CD4-positive, alpha-beta T cell treated with Interleukin-10 for 1 hour (primary cell): ENCODE data around the gene TMPRSS13.
"Not testable (repeated sequence)": the region's sequence is repeated elsewhere in the genome, so short reads cannot be mapped to it uniquely, and the experiment has no call there.

Experiments used
- DNase-seq: peaks from one replicate; pipeline ENCODE4 v3.0.0-alpha.2; 2020

TMPRSS13 gene

DNA sequence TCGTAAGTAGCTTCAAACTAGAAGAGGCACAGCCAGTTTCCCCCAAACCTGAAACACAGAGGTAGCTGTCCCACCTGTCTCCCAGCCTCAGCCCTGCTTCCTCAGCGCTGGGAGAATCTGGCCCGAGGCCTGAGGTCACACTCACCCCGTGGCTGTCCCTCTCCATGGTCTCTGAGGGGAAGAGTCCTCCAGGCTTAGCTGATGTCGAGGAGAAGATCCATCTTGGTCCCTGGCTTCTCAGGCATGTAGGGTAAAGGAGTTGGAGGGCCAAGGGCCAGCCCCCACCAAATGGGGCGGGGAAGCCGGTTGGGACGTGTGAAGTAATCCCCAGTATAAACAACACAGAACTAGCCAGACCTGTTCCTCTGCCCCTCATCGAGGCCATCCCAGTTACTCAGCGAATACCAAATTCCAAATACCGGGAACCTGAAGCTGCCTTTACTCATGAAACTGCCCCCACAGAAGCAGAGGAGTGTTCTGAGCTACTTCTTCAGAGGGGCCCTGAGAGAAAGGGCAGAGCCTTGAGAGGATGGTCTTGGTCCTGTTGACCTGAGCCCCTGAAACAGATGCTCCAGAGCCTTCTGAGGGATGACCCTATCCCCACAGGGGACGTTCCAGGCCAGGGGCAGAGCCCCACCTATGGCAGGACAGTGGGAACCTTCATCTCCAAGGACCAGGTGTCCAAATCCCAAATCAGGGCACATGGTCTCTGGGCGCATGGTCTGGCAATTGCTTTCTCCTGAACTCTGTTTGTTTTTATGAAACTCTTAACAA, at the start of gene TMPRSS13:
Gene TMPRSS13 (minus strand): TSS at position 261 of the 774 bp plus-strand sequence. CDS start 95 bp downstream, at position 166.
- DNase-seq, result no peak

DNA sequence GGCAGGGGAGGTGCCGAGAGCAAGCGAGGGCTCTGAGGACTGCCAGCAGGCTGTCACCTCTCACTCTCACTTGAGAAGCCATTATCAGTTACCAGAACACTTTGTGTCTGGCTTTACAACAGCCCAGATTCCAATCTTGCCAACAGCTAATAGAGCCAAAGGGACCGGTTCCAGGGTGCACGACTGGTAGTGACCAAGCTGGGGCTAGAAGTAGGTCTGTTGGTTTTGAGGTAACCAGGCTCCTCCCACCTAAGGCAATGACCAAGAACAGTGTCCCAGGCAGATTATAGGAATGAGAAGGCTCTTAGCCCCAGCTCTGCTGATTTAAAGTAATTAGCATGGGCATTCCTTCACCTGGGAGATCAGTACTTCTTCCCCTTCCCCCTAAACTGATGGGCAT, 49.8 kb upstream of the TMPRSS13 start:
- no peak for DNase-seq

DNA sequence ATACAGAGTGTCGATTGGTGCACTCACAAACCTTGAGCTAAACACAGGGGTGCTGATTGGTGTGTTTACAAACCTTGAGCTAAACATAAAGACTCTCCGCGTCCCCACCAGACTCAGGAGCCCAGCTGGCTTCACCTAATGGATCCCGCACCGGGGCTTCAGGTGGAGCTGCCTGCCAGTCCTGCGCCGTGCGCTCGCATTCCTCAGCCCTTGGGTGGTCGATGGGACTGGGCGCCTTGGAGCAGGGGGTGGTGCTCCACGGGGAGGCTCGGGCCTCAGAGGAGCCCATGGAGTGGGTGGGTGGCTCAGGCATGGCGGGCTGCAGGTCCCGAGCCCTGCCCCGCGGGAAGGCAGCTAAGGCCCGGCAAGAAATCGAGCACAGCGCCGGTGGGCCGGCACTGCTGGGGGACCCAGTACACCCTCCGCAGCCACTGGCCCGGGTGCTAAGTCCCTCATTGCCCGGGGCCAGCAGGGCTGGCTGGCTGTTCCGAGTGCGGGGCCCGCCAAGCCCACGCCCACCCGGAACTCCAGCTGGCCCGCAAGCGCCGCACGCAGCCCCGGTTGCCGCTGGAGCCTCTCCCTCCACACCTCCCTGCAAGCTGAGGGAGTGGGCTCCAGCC, 49.2 kb upstream of the TMPRSS13 start:
- not testable (repeated sequence) for DNase-seq

DNA sequence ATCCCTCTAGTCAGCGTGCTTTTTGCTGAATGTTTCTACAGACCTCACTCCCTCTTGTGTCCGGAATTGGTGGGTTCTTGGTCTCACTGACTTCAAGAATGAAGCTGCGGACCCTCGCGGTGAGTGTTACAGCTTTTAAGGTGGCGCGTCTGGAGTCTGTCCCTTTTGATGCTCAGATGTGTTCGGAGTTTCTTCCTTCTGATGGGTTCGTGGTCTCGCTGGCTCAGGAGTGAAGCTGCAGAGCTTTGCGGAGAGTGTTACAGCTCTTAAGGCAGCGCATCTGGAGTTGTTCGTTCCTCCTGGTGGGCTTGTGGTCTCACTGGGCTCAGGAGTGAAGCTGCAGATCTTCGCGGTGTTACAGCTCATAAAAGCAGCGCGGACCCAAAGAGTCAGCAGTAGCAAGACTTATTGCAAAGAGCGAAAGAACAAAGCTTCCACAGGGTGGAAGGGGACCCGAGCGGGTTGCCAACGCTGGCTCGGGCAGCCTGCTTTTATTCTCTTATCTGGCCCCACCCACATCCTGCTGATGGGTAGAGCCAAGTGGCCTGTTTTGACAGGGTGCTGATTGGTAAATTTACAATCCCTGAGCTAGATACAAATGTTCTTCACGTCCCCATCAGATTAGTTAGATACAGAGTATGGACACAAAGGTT, 48.5 kb upstream of the TMPRSS13 start:
- not testable (repeated sequence) for DNase-seq

DNA sequence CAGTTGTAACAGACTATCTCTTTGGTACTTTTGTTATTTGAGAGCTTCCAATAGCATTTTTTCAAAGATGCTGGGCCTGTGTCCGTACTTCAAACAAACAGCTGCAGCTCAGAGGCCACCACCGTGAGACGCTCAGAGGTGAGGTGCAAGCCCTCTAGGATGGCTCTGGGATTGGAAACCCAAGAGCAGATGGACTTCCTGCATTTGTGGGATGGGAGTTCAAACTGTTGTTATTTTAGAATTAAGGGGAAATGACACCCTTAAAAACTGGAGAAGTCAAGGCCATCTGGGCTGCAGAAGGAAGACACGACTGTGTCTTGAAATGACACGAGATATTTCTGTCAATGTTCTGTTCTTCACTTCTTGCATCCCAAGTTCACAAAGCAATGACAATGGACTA, 47.8 kb upstream of the TMPRSS13 start:
- DNase-seq, result no peak

DNA sequence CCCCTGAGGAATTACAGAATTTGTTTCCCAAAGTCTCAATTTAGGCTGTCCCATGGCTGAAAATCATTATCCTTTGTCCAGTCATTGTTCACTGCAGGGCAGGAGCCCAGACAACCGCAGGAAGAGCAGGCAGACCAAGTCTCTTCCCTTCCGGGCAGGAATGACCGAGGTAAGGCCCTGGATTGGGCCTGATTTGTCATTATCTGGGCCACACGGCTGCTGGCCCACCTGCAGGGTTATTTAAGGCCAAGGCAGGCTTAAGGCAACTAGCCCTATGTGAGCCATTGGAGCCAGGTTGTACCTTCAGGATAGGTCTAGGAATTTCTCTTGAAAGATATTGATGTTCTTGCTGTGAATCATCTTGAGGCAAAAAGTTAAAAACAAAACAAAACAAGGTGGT, 47.2 kb upstream of the TMPRSS13 start:
- DNase-seq, result no peak

DNA sequence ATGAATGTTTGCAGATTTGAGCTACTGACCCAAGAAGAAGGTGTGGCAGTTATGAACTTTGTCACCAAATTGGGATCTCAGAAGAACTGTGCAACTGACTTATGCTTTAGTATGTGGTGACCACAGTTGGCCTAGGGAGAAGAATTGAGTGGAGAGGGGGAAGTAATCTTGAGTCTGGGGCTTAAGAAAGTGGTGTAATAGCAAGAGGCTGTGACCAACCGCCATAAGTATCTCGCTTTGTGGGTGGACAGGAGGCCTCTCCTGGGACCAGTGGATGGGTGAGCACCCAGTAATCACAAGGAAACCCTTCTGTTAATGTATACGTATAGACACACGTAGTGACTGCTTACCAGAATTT, 44.3 kb upstream of the TMPRSS13 start:
- no peak for DNase-seq

DNA sequence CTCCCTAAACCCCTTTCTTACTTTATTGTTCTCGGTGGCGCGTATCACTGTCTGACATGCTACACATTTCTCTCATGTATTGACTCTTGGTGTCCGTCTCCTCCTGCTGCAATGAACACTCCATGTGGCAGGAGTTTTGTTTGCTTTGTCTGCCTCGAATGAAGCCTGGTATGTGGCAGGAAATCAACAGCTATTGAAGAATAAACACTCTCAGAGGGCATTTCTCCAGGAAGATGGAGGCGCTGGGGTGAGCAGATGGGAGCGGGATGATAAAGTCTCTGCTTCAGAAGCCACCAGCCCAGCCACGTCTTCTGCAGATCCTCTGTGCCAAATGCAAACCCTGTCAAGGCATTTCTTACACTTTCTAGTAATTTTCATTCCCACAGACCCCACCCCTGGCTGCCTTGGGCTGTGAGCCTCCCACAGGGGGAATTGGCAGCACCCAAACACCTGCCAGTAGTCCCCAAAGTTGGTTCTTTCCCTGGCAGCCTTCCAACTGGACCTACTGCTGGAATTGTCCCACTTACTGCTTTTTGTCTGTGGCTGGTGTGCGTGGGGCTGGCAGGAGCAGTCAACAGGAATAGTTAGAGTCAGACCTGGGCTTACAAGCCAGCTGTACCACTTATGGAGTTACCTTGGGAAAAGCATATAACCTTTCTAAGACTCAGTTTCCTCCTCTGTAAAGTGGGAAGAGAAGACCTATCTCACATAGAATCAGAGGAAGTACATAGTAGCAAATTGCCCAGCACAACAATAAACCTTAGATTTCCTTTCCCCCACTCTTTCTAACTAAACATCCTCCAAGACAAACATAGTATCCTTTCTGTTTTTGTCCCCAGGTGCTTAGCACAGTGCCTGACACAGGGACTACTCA, 43.7 kb upstream of the TMPRSS13 start:
- no peak for DNase-seq

DNA sequence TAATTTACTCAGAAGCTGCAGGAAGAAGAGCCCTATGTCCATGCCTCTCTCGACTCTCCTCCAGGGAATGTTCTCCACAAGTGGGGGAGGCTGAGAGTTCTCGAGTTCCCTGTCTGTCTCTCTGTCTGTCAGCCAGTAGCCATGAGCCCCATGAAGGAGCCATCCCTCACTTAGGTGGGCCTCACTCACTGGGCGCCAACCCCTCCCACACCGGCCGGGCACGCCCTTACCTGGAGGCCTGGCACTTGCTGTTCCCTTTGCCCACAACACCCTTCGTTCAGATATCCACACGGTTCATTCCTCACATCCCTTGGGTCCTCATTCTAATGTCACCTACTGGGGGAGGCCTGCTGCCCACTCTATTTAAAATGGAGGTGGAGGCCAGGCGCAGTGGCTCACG, 42.8 kb upstream of the TMPRSS13 start:
- no peak for DNase-seq

DNA sequence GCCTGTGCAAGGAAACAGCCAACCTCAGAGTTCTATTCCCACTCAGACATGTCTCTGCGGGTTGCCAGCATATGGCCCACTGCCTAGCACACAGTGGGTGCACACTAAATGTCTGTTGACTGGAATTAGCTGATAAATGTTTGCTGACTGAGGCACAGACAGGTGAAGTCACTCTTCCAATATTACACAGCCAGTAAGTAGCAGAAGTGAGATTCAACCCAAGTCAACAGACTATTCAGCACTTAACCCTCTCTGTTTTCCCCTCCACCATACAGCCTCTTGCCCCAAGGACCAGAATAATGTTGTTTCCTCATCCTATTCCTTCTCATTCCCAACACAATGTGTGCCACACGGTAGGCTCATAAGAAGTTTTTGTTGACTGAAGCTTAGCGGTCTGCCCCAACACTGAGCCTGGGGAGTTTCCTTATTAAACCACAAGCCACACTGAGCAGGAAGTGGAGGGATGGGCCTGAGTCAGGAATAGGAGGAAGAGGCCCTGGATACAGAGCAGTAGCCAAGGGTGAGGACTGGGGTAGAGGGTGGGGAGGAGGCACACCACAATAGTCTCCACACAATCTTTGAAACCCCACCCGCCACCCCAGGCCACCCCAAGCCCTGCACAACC, 41.3 kb upstream of the TMPRSS13 start:
- peak; percentile 61 for DNase-seq

DNA sequence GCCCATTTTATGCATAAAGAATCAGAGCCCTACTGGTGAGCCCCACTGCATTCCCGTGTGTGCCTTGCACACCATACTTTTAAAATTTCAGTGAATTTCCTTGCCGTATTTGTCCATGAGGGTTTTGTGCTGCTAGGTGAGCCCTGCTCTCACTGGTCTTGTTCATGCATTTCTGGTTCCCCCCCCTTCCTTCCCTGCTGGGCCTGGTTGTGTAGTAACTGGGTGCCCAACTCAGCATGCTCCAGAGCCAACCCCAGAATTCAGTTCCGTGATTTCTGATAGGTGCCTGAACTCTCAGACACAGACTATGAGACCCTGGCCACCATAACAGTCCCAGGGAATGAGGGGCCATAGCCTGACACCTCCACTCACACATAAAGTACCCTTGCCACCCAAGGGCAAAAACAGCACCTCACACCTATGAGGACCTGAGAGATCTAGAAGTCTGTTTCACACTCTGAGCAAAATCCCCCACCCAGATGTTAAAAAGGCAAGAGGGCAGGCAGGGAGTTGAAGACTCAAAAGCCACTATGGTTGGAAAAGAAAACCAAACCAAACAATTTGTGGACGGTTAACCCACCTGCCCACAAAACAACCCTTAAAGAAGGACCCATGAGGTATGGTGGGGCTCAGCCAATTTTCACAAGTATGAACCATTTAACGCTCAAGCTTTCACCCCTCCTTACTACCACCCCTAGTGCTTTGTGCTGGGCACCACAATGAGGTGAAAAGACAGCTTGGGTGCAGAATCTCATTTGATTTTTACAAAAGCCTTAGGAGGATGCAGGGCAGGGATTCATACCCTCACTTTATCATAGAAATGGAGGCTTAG, 40.2 kb upstream of the TMPRSS13 start:
- no peak for DNase-seq

DNA sequence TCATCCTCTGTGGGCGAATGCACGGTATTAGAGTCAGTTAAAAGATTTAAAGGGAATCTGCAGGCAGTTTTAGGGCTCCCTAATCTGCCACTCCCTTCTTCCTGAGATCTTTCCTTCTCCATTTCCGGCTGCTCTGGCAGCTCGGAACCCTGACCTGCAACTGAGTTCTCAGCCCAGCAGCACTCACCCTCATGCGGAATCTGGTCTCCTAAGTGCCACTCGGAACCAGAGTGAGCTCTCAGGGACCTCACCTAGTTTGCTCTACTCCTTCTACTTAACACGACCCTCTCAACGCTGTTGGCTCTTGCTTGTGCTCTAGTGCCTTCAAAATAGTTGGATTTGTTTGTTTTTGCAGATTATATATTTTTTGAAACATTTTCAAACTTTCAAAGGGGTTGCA, 37.7 kb upstream of the TMPRSS13 start:
- DNase-seq, result no peak

DNA sequence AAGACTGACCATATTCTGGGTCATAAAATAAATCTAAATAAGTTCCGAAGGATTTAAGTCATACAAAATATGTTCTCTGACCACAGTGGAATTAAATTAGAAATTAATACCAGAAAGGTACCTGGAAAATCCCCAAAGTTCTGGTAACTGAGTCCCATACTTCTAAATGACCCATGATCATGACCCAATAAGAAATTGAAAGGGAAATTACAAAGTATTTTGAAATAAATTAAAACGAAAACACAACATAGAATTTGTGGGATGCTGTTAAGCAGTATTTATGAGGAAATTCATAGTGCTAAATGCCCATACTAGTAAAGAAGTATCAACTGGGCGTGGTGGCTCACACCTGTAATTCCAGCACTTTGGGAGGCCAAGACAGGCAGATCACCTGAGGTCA, 33.6 kb upstream of the TMPRSS13 start:
- DNase-seq, result no peak

DNA sequence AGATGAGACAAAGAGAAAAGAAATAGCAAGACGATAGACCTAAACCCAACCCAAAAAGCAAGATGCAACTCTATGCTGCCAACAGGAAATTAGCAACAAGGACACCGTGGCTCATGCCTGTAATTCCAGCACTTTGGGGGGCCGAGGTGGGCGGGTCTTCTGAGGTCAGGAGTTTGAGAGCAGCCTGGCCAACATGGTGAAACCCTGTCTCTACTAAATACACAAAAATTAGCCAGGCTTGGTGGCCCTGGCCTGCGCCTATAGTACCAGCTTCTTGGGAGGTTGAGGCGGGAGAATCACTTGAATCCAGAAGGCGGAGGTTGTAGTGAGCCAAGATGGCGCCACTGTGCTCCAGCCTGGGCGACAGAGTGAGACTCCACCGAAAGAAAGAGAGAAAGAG, 32.7 kb upstream of the TMPRSS13 start:
- DNase-seq, result no peak

DNA sequence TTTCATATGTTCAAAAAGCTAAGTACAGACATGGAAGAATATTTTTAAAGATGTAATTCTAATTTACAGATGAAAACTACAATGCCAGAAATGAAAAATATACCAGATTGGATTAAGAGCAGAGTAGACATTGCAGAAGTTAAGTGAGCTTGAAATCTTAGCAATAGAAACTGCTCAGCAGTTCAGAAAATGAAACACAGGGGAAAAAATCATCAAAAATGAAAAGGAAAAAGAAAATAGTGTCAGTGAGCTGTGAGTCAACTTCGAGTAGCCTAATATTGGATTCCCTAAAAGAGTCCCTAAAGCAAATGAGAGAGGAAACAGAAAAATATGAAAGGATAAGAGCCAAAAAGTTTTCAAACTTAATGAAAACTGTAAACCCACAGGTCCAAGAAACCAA, 31.2 kb upstream of the TMPRSS13 start:
- DNase-seq, result no peak

DNA sequence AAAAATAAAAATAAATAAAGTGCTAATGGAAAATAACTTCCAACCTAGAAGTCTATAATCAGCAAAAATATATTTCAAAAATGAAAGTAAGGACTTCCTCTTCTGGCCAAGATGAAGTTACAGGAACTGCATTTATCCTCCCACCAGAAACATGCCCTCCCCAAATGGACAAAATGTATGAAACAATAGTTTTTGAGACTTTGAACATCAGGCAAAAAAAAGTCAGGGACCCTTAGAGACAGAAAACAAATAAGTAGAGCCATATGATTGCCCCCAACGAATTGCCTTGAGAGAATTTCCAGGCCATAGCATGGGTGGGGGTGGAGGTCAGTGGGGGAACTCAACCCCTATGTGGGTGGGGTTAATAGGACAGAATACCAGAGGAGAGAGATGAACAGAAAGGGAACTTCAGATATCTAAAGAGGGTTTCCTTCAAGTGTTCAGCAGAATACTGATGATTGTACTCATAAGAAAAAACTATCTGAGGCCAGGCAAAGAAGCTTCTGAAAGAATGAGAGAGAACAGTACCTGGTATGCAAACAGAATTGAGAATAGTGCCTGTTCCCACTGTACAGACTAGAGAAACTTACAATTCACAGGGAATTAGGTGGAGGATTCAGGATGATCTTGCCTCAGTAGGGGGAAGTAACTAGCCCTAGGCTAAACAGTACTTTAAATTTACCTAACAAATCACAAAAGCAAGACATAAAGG, 30.4 kb upstream of the TMPRSS13 start:
- no peak for DNase-seq

DNA sequence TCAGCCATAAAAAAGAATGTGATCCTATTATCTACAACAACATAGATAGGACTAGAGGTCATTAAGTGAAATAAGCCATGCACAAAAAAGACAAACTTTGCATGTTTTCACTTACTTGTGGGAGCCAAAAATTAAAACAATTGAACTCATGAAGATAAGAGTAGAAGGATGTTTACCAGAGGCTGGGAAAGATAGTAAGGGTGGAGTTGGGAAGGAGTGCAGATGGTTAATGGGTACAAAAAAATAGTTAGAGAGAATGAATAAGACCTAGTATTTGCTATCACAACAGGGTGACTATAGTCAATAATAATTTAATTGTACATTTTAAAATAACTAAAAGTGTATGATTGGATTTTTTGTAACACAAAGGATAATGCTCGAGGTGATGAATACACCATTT, 29.7 kb upstream of the TMPRSS13 start:
- DNase-seq, result no peak

DNA sequence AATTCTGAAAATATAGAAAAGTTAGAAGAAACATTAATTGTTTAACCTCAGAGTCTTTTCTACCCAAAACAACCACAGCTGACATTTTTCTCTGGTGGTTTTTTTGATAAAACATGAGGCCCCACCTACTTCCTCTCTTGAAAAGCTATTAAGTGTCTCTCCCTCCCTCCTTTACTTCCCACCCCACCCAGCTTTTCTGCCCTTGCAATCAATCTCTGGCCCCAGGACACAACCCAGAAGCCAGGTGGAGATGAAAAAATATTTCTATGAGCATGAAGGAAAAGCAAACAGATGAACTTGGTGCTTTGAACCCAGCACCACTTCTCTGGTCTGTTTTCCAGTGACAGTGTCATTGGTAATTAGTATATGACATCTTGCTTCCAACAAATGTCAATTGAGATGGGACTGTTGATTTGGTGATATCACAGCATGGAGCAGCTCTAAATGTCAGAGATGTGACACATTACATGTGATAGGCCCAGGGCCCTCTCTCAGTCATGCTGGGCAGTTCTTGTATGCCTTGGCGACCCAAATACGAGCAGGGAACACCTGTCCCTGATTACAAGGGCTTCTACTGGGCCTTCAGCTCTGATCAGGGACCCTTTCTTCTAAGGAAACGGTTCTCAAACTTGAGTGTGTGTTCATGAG, 23.9 kb upstream of the TMPRSS13 start:
- peak; percentile 67 for DNase-seq

DNA sequence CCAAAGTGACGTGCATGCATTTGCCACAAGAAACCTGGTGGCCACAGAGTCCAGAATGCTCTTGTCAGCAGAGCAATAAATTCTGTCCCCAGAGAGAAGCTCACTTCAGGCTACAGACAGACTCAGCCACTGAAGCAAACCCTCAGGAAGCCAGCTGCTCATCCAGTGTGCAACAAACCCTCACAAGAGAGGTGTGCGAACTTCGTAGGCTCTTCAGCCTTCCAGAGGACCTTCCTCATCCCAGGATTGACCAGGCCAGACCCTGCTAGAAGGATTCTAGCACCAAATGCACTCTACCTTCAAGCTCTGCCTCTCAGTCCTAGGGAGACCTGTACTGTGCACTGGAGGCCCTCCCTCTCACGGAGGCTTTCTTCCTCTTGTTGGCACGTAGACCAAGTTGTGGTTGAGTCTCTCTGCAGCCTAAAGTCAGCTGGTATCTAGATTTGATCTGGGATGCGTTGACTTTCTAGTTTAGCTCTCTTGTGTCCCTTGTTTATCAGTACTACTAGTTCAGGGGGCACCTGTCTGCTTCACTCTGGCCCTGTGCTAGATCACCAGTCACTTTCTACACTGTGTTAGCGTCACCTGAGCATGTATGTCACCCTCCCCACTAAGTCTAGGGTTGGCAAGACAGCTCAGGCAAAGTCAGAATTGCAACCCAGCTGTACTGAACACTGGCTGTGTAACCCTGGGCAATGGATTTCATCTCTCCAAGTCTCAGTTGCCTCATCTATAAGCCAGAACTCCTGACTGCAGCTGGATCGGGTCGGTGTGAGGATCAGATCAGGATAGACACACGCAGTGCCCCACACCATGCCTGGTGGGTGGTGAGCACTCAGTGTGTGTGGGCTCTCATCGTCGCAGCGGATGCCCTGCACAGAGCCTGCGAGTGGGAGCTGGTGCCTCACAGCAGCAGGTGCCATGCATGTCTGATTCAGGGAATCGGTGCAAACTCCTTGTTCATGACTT, 22.1 kb upstream of the TMPRSS13 start:
- DNase-seq, result peak; percentile 45
